Astrocyte (in vitro differentiated cells and primary cell): ENCODE measurements around the gene TGM3. TPM values are rescaled to one million over a fixed set of nuclear protein-coding genes. Genes with fewer than 3 reads are reported as not detected.

Source experiments
- DNase-seq: peaks from one replicate; pipeline ENCODE4 v3.0.0-alpha.2; 2010; ENCODE audit warnings: low read depth
- FAIRE-seq: peaks from 2 replicates; lab custom pipeline; 2011; peaks lifted over from hg19 to GRCh38; lab: Jason Lieb, UNC
- H2AFZ ChIP-seq: 2 replicates; pipeline ENCODE4 v1.6.0; 2012; ENCODE audit warnings: low read depth, low read length, inconsistent platforms
- H3K27ac ChIP-seq: 2 replicates; pipeline ENCODE4 v1.5.1; 2011; ENCODE audit warnings: low read depth, low read length, inconsistent platforms
- H3K27me3 ChIP-seq: 2 replicates; pipeline ENCODE4 v1.6.0; 2011; ENCODE audit warnings: low read length, inconsistent platforms; ENCODE audit not compliant: insufficient read depth
- H3K36me3 ChIP-seq: 2 replicates; pipeline ENCODE4 v1.5.1; 2011; ENCODE audit warnings: low read length, inconsistent platforms; ENCODE audit not compliant: insufficient read depth
- H3K4me1 ChIP-seq: 2 replicates; pipeline ENCODE4 v1.5.1; 2011; ENCODE audit warnings: low read length, inconsistent platforms; ENCODE audit not compliant: insufficient read depth
- H3K4me2 ChIP-seq: 2 replicates; pipeline ENCODE4 v1.6.0; 2012; ENCODE audit warnings: low read length, inconsistent platforms
- H3K4me3 ChIP-seq: 2 replicates; pipeline ENCODE4 v1.5.1; 2011; ENCODE audit warnings: low read depth, mild to moderate bottlenecking, low read length, inconsistent platforms; ENCODE audit not compliant: insufficient read depth
- H3K79me2 ChIP-seq: 2 replicates; pipeline ENCODE4 v1.6.0; 2012; ENCODE audit warnings: mild to moderate bottlenecking, low read length, inconsistent platforms; ENCODE audit not compliant: insufficient read depth
- H3K9ac ChIP-seq: 2 replicates; pipeline ENCODE4 v1.6.0; 2012; ENCODE audit warnings: mild to moderate bottlenecking, low read length, inconsistent platforms
- H3K9me3 ChIP-seq: 2 replicates; pipeline ENCODE4 v1.5.1; 2012; ENCODE audit warnings: low read depth, mild to moderate bottlenecking, low read length, inconsistent platforms; ENCODE audit not compliant: insufficient read depth
- H4K20me1 ChIP-seq: 2 replicates; pipeline ENCODE4 v1.6.0; 2012; ENCODE audit warnings: low read length, inconsistent platforms; ENCODE audit not compliant: insufficient read depth
- H3K27ac Mint-ChIP-seq: one replicate; pipeline ENCODE4 v1.8.0; 2021; ENCODE audit warnings: mild to moderate bottlenecking, mixed read lengths; ENCODE audit not compliant: unreplicated experiment
- H3K27me3 Mint-ChIP-seq: one replicate; pipeline ENCODE4 v1.8.0; 2021; ENCODE audit warnings: low read depth, mixed read lengths; ENCODE audit not compliant: unreplicated experiment
- H3K36me3 Mint-ChIP-seq: one replicate; pipeline ENCODE4 v1.8.0; 2021; ENCODE audit warnings: low read depth, mixed read lengths; ENCODE audit not compliant: unreplicated experiment
- H3K4me1 Mint-ChIP-seq: one replicate; pipeline ENCODE4 v1.8.0; 2021; ENCODE audit warnings: low read depth, mixed read lengths; ENCODE audit not compliant: unreplicated experiment
- H3K4me3 Mint-ChIP-seq: one replicate; pipeline ENCODE4 v1.8.0; 2021; ENCODE audit warnings: mild to moderate bottlenecking, moderate library complexity, mixed read lengths; ENCODE audit not compliant: unreplicated experiment
- H3K9me3 Mint-ChIP-seq: one replicate; pipeline ENCODE4 v1.8.0; 2021; ENCODE audit warnings: mild to moderate bottlenecking, mixed read lengths; ENCODE audit not compliant: unreplicated experiment
- EZH2 ChIP-seq: IDR thresholded peaks from 2 replicates; pipeline ENCODE4 v1.6.1; 2012; ENCODE audit warnings: mild to moderate bottlenecking, low read length, inconsistent platforms; ENCODE audit not compliant: insufficient read depth
- total RNA-seq: library from RNA; stranded (reverse); gene quantifications from 2 replicates; pipeline ENCODE4 v1.2.1, GENCODE V29; 2021
- TF ChIP-seq, protein P1 (sequence below): IDR thresholded peaks from 2 replicates; pipeline ENCODE4 v1.5.1; 2011; ENCODE audit warnings: low read depth, mild to moderate bottlenecking, inconsistent platforms, low read length, moderate library complexity; ENCODE audit not compliant: insufficient read depth

TGM3 gene
- total RNA-seq, 1 donor from 2014 or later = not detected

DNA sequence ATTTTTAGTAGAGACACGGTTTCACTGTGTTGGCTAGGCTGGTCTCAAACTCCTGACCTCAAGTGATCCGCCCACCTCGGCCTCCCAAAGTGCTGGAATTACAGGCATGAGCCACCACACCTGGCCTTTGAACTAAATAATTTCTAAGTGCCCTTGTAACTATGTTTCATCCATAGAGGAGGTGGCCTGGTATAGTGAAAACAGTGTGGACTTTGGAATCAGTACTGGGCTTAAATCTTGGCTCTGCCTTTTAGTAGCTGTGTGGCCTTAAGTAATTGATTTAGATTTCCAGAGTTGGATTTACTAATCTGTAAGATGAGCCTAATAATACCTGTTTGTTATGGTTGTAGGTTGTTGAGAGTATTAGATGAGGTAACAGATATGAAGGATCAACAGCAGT, 14.2 kb upstream of the TGM3 start:
- H3K9ac ChIP-seq = no peak overlapping the region
- no peak overlapping the region for H3K4me3 ChIP-seq
- TF ChIP-seq, protein P1, sequence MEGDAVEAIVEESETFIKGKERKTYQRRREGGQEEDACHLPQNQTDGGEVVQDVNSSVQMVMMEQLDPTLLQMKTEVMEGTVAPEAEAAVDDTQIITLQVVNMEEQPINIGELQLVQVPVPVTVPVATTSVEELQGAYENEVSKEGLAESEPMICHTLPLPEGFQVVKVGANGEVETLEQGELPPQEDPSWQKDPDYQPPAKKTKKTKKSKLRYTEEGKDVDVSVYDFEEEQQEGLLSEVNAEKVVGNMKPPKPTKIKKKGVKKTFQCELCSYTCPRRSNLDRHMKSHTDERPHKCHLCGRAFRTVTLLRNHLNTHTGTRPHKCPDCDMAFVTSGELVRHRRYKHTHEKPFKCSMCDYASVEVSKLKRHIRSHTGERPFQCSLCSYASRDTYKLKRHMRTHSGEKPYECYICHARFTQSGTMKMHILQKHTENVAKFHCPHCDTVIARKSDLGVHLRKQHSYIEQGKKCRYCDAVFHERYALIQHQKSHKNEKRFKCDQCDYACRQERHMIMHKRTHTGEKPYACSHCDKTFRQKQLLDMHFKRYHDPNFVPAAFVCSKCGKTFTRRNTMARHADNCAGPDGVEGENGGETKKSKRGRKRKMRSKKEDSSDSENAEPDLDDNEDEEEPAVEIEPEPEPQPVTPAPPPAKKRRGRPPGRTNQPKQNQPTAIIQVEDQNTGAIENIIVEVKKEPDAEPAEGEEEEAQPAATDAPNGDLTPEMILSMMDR = no peak
- Mint-ChIP-seq H3K27ac (no peak overlapping the region), H3K4me3 (no peak overlapping the region), H3K4me1 (peaks cover 10% of the 10 kb centered on the region), H3K27me3 (peaks cover 5% of the 10 kb centered on the region), H3K36me3 (no peaks in the 10 kb centered on the region), H3K9me3 (peaks cover 9% of the 10 kb centered on the region)
- no peak overlapping the region for H3K4me2 ChIP-seq
- peaks cover 9% of the 10 kb centered on the region for H3K27me3 ChIP-seq
- DNase-seq (no peak), FAIRE-seq (no peak)
- no peaks in the 10 kb centered on the region for H4K20me1 ChIP-seq
- H2AFZ ChIP-seq = no peak overlapping the region
- no peak overlapping the region for H3K27ac ChIP-seq
- H3K4me1 ChIP-seq = no peaks in the 10 kb centered on the region
- no peaks in the 10 kb centered on the region for H3K79me2 ChIP-seq
- no peaks in the 10 kb centered on the region for H3K9me3 ChIP-seq
- H3K36me3 ChIP-seq = no peaks in the 10 kb centered on the region

DNA sequence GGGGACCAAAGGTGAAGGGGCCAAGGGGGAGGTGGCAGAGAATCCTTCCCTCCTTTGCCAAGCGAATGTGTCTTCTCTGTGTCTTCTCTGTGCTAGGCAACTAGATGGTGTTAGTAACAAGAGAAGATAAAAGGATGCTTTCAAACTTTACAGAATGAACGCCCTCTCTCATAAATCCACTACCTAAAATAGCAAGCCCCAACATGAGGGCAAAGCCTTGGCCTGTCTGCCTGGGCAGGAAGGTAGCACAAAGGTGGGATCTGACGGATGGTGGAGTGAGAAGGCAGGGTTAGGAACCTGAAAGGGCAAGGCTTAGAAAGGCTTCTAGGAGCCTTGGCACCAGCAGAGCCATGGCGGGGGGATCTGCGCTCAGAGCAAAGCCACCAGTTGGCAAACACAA, 13.6 kb upstream of the TGM3 start:
- Mint-ChIP-seq H3K9me3 (peaks cover 5% of the 10 kb centered on the region), H3K36me3 (no peaks in the 10 kb centered on the region), H3K27ac (peak overlapping the region; percentile 26), H3K4me1 (peaks cover 10% of the 10 kb centered on the region), H3K27me3 (peaks cover 5% of the 10 kb centered on the region), H3K4me3 (no peak overlapping the region)
- no peak overlapping the region for H3K4me3 ChIP-seq
- no peak for TF ChIP-seq EZH2
- TF ChIP-seq, protein P1 = no peak
- no peaks in the 10 kb centered on the region for H3K4me1 ChIP-seq
- H3K27ac ChIP-seq = no peak overlapping the region
- no peaks in the 10 kb centered on the region for H3K79me2 ChIP-seq
- FAIRE-seq (no peak), DNase-seq (no peak)
- no peaks in the 10 kb centered on the region for H4K20me1 ChIP-seq
- H3K4me2 ChIP-seq = no peak overlapping the region
- H2AFZ ChIP-seq = no peak overlapping the region
- H3K36me3 ChIP-seq = no peaks in the 10 kb centered on the region
- no peaks in the 10 kb centered on the region for H3K9me3 ChIP-seq
- H3K9ac ChIP-seq = no peak overlapping the region
- H3K27me3 ChIP-seq = peaks cover 7% of the 10 kb centered on the region

DNA sequence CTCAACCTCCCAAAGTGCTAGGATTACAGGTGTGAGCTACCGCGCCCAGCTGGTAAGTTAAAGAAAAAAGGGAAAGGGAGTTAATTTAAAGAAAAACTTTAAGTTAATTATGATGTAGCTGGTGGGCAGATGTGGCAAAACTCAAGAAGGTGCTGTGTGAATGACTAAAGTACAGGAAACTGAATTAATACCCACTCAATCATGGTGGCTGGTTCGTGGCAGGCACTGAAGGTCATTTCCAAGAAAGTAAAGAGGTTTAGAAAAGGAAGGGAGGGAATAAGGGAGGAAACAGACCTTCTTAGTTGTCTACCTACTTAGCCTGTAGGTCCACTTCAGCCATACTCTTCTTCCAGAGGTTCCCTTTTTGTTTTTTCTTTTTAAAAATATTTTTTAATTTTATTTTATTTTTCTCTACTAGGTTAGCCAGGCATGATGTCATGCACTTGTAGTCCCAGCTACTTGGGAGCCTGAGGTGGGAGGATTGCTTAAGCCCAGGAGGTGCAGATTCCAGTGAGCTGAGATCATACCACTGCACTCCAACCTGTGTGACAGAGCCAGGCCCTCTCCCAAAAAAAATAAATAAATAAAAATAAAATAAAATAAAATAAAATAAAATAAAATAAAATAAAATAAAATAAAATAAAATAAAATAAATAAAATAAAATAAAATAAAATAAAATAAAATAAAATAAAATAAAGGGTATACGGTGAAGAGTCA, 11.9 kb upstream of the TGM3 start:
- H3K79me2 ChIP-seq = no peaks in the 10 kb centered on the region
- no peaks in the 10 kb centered on the region for H3K4me1 ChIP-seq
- no peaks in the 10 kb centered on the region for H3K27me3 ChIP-seq
- H3K9ac ChIP-seq = no peak overlapping the region
- Mint-ChIP-seq H3K4me3 (no peak overlapping the region), H3K9me3 (peaks cover 5% of the 10 kb centered on the region), H3K36me3 (no peaks in the 10 kb centered on the region), H3K27me3 (no peaks in the 10 kb centered on the region), H3K4me1 (peaks cover 12% of the 10 kb centered on the region), H3K27ac (peak overlapping the region; percentile 20)
- H3K36me3 ChIP-seq = no peaks in the 10 kb centered on the region
- no peaks in the 10 kb centered on the region for H4K20me1 ChIP-seq
- no peak overlapping the region for H3K4me2 ChIP-seq
- peak overlapping the region; percentile 7 for H3K27ac ChIP-seq
- FAIRE-seq (no peak), DNase-seq (peak; percentile 64)
- no peak overlapping the region for H3K4me3 ChIP-seq
- no peak for TF ChIP-seq EZH2
- TF ChIP-seq, protein P1 = no peak
- H2AFZ ChIP-seq = no peak overlapping the region
- H3K9me3 ChIP-seq = no peaks in the 10 kb centered on the region
